HFF-Myc (cell line): ENCODE data around the gene RAD51B.

ENCODE experiments used
- DNase-seq: peaks from one replicate; pipeline ENCODE4 v3.0.0-alpha.2; 2011; ENCODE audit warnings: low read depth; ENCODE audit errors: extremely low read depth
- H3K4me3 ChIP-seq: replicated peaks from 2 replicates; pipeline ENCODE4 v1.5.1; 2011; ENCODE audit warnings: low read depth, mild to moderate bottlenecking, control low read depth, low read length
- TF ChIP-seq, protein P1 (sequence below): IDR thresholded peaks from 2 replicates; pipeline ENCODE4 v1.5.1; 2012; ENCODE audit warnings: mild to moderate bottlenecking, low read depth, low read length, control low read depth; ENCODE audit errors: missing control alignments

RAD51B gene

GRCh38 chr14:68571928-68572525, 752.4 kb downstream of the RAD51B start:
- no peak for DNase-seq
- H3K4me3 ChIP-seq, result no peak overlapping the region
- TF ChIP-seq, protein P1, sequence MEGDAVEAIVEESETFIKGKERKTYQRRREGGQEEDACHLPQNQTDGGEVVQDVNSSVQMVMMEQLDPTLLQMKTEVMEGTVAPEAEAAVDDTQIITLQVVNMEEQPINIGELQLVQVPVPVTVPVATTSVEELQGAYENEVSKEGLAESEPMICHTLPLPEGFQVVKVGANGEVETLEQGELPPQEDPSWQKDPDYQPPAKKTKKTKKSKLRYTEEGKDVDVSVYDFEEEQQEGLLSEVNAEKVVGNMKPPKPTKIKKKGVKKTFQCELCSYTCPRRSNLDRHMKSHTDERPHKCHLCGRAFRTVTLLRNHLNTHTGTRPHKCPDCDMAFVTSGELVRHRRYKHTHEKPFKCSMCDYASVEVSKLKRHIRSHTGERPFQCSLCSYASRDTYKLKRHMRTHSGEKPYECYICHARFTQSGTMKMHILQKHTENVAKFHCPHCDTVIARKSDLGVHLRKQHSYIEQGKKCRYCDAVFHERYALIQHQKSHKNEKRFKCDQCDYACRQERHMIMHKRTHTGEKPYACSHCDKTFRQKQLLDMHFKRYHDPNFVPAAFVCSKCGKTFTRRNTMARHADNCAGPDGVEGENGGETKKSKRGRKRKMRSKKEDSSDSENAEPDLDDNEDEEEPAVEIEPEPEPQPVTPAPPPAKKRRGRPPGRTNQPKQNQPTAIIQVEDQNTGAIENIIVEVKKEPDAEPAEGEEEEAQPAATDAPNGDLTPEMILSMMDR, result no peak

- DNase-seq, result no peak
- H3K4me3 ChIP-seq, result no peak overlapping the region
- TF ChIP-seq, protein P1, result no peak
These were observed 753.5 kb downstream of the RAD51B start for GRCh38 chr14:68573126-68573525.

DNA sequence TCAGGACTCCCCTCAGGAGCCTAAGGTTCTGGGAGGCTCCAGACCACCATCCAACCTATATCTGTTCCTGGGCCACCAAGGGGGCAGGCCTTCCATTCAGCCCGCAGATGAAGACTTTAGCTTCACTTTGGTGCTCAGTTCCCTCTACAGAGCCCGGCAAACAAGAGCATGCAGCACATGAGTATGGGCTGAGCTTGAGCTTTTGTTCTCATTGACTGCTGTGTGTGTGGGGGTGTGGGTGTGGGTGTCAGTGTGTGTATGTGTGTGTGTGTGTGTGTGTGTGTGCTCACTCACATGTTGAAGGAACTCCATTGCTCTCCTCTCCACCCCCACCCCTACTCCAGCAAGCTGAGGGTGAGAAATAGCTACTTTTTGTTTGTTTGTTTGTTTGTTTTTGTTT, 754.1 kb downstream of the RAD51B start:
- TF ChIP-seq, protein P1, result no peak
- H3K4me3 ChIP-seq, result no peak overlapping the region
- DNase-seq, result no peak

DNA sequence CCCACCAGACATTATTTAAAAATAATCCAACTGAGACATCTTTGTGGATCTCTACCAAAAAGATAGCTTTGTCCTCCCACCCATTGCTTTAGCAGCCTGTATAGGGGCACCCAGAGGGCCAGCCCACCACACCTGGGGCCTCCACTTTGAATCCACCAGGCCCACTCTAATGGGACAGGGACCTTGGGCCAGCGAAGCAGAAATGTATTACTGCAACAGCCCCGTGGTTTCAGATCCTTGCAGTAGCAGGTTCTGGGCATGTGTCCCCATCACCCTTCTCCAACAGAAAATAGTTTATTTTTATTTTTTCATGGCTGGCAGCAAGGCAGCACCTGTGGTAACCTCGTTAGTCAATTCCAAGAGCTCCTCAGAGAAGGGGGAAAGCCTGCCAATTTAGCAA, 754.9 kb downstream of the RAD51B start:
- DNase-seq, result no peak
- TF ChIP-seq, protein P1, result no peak
- no peak overlapping the region for H3K4me3 ChIP-seq

DNA sequence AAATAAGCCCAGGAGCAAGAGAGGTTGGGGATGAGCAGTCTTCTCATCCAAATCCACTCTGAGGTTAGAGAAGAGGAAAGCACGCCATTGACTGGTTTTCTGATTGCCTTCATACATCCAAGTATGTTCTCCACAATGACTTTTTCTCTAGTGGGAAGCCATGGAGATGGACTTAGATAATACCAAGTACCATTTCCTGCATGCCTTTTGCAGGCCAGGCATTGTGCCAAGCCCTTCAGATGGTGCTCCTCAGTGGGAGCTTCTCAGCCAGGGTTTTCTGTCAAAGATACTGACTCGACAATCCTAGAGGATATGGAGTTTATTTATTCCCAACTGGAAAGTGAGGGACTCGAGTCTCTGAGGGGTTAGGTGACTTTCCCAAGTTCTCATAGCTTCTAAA, 755.3 kb downstream of the RAD51B start:
- TF ChIP-seq, protein P1, result no peak
- DNase-seq, result no peak
- no peak overlapping the region for H3K4me3 ChIP-seq

DNA sequence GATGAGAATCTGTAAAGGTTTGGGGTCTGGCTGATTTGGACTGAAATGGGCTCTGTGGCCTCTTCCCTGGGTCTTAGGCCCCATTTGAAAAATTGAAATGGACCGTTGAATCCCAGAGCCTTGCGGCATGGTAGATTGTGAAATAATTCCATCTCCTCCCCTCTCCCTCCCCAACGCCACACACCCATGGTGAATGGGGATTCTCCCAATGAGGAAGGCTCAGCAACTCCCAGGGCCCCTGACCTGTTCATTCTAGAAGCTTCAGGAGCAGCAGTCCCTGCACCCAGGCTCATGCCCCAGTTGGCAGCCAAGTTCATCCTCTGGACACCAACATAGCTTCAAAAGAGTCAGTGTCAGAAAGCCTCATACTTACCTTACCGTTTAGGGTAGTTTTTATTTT, 755.8 kb downstream of the RAD51B start:
- H3K4me3 ChIP-seq, result no peak overlapping the region
- no peak for DNase-seq
- TF ChIP-seq, protein P1, result no peak

- no peak for DNase-seq
- no peak overlapping the region for H3K4me3 ChIP-seq
- TF ChIP-seq, protein P1, result no peak
These were observed 756.5 kb downstream of the RAD51B start for GRCh38 chr14:68576031-68576430.
